GM12874 (cell line): ENCODE data around the gene ISYNA1.
A peak's percentile ranks its signal among the peaks of the same experiment; 100 is the strongest.

Source experiments
- CTCF ChIP-seq: IDR thresholded peaks from 2 replicates; pipeline ENCODE4 v1.5.1; 2011; ENCODE audit warnings: low read depth, mild to moderate bottlenecking, control low read depth, low read length, moderate library complexity; ENCODE audit not compliant: insufficient read depth

The ISYNA1 gene

GRCh38 chr19:18412610-18413239 is 25.2 kb downstream of the ISYNA1 start:
- TF ChIP-seq CTCF, result no peak

DNA sequence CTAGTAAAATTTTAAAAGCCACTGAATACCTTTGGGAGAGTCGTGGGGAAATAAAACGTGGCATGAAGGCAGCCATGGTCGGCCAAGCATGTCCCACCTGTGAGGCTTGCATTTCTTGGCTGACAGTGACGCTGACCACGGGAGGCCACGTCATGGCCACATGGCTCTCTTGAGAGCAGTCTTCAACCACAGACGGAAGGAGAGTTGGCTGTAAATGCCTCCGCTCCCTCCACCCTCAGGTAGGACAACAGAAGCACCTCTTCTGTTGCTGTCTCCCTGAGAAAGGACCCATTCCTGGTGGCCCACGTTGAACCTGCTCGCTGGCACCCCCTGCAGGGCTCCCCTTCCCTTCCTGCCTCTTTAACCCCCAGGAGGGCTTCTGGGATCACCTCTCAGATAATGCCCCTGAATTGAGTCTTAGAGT is 29.9 kb downstream of the ISYNA1 start:
- peak; percentile 66 for TF ChIP-seq CTCF

DNA sequence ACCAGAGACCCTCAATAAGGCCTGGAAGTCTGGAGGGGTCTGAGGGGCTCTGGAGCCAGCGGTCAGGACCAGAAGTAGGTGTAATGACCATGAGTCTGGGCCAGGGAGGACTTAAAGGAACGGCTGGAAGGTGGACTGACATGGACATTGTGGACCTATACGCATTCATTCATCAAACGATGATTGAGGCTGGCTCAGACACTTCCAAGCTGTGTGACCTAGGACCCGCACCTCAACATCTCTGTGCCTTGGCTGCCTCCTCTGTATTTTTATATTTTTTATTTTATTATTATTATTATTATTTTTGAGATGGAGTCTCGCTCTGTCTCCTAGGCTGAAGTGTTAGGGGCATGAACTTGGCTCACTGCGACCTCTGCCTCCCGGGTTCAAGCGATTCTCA is 31.2 kb downstream of the ISYNA1 start:
- TF ChIP-seq CTCF, result no peak

DNA sequence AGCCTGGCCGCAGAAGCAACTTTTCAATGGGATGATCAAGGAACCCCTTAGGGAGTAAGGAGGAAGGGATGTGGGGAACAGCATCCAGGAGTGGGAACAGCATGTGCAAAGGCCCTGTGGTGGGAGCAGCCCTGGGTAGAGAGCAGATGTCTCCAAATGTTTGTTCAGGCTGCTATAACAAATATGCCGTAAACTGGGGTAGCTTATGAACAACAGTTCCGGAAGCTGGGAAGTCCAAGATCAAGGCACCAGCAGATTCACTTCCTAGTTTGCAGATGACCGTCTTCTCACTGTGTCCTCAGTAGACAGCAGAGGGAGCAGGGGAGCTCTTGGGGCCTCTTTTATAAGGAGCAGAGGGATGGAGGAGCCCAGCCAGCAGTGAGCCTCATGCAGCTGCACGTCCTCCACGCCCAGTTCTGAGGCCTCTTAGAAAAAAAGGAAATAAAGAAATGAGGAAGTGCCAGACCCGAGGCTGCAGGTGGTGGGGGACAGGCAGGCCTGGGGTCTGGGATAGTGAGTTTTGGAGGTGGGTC is 36.3 kb downstream of the ISYNA1 start:
- peak; percentile 50 for TF ChIP-seq CTCF

DNA sequence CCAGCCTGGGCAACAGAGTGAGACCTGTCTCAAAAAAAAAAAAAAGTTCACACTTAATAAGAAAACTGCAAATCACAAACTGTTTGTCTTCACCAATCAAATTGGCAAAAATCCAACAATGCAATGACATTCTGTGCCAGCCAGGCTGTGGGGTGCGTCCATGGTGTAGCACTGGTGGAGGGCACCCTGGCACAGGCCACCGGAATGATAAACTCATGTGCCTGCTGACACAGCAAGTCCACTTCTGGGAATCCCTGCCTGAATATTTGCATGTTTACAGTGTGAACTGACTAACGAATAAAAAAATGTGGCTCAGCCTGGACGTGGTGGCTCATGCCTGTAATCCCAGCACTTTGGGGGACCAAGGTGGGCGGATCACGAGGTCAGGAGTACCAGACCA is 38.9 kb downstream of the ISYNA1 start:
- no peak for TF ChIP-seq CTCF

- TF ChIP-seq CTCF, result no peak
These were observed 40.4 kb downstream of the ISYNA1 start, which contains the start of gene LRRC25 for GRCh38 chr19:18397242-18398202. TSS of gene LRRC25 (minus strand) at chr19:18397622. CDS start at chr19:18396963, 659 bp downstream.
